Measurements from ENCODE around the gene ATXN7L2. TPM values are rescaled to one million over a fixed set of nuclear protein-coding genes. Genes with fewer than 3 reads are reported as not detected.

The ATXN7L2 gene
- polyA plus RNA-seq, 3 donors = 1.1 to 3.6 (median 1.7) TPM

DNA sequence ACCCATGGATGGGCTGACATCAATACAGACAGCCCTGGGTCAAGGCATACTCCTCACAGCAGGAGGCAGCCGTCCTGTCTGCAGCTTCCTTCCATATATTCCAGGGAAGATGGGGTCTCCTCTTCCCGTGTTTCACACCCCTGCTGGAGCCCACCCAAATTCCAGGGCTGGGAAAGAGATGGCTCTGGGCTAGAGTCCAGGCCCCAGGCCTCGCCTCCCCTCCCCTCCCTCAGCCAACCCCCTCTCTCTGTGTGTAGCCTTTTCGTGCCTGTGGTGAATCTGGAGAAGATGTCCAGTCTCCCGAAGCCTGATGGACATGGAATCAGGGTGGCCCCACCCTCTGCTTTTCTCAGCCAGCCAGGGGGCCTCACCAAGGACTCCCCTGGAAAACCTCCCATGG is 3.6 kb downstream of the ATXN7L2 start:
- intact Hi-C loops (cut with micrococcal nuclease) = no loop called here
- H2AFZ ChIP-seq (ENCODE audit: insufficient read depth, low read depth, low read length, poor library complexity, severe bottlenecking) = no peak overlapping the region
- TF ChIP-seq, protein P1, sequence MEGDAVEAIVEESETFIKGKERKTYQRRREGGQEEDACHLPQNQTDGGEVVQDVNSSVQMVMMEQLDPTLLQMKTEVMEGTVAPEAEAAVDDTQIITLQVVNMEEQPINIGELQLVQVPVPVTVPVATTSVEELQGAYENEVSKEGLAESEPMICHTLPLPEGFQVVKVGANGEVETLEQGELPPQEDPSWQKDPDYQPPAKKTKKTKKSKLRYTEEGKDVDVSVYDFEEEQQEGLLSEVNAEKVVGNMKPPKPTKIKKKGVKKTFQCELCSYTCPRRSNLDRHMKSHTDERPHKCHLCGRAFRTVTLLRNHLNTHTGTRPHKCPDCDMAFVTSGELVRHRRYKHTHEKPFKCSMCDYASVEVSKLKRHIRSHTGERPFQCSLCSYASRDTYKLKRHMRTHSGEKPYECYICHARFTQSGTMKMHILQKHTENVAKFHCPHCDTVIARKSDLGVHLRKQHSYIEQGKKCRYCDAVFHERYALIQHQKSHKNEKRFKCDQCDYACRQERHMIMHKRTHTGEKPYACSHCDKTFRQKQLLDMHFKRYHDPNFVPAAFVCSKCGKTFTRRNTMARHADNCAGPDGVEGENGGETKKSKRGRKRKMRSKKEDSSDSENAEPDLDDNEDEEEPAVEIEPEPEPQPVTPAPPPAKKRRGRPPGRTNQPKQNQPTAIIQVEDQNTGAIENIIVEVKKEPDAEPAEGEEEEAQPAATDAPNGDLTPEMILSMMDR (IDR thresholded peaks at IDR 0.05) = no peak
- no peaks in the 10 kb centered on the region for H3K36me3 ChIP-seq (replicated peaks in 1 of 2; ENCODE audit: control insufficient read depth in 1 of 2, insufficient read depth in 2 of 2, low read length in 2 of 2)
- H3K36me3 Mint-ChIP-seq = peaks cover 16 to 20% of the 10 kb centered on the region in 2 donors
- no peaks in the 10 kb centered on the region for H3K79me2 ChIP-seq (ENCODE audit: insufficient read depth, low read length)
- H3K27me3 Mint-ChIP-seq (ENCODE audit: low read depth in 3 of 3) = peaks cover 11 to 12% (median 12%) of the 10 kb centered on the region in 3 donors
- H3K4me3 Mint-ChIP-seq = no peak overlapping the region
- no peaks in the 10 kb centered on the region for H3K9me3 ChIP-seq (replicated peaks in 1 of 2; ENCODE audit: control insufficient read depth in 1 of 2, insufficient read depth in 1 of 2, low read length in 2 of 2)
- H4K20me1 ChIP-seq (ENCODE audit: insufficient read depth, low read length) = no peaks in the 10 kb centered on the region
- DNase-seq = no peak
- no peak overlapping the region for H3K9ac ChIP-seq (ENCODE audit: insufficient read depth, low read length, poor library complexity, severe bottlenecking)
- WGBS (ENCODE audit: insufficient coverage) = 90% methylated on average over 2 of the region's 5 CpGs
- peaks cover 16 to 19% of the 10 kb centered on the region in 2 donors for H3K4me1 ChIP-seq (ENCODE audit: control insufficient read depth in 1 of 2, insufficient read depth in 2 of 2, low read length in 2 of 2)
- H3K27ac Mint-ChIP-seq = no peak overlapping the region
- H3K27me3 ChIP-seq (ENCODE audit: control insufficient read depth in 2 of 2, insufficient read depth in 2 of 2, low read length in 2 of 2) = peaks cover 4 to 7% of the 10 kb centered on the region in 2 donors
- H3K4me3 ChIP-seq (replicated peaks in 1 of 3; ENCODE audit: low read depth in 2 of 3, low read length in 3 of 3) = no peak overlapping the region
- no peak overlapping the region for H3K4me2 ChIP-seq (replicated peaks; ENCODE audit: extremely low read depth, low read length, poor library complexity, severe bottlenecking)
- no peak overlapping the region for H3K27ac ChIP-seq (ENCODE audit: low read depth in 1 of 2, low read length in 2 of 2)
- H3K4me1 Mint-ChIP-seq = peaks cover 27% of the 10 kb centered on the region
- H3K9me3 Mint-ChIP-seq = no peaks in the 10 kb centered on the region

DNA sequence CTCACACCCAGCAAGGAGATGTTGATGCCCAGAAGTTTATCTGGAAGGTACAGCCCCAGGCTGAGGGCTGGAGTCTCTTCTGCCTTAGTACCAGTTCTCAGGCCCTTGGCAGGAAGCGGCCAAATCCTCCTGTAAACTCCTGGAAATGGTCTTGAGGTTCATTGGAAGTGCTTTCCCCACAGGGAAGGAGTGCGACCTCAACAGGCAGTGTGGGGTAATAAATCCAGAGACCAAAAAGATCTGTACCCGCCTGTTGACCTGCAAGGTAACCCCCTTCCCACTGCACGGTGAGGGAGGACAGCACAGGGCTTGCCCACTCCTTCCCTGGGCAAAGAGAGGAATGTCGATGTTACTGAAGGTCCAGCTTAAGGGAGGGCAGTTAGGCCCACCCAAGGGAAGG is 4.5 kb downstream of the ATXN7L2 start:
- Histone ChIP-seq H3K4me1 (ENCODE audit: control insufficient read depth in 1 of 2, insufficient read depth in 2 of 2, low read length in 2 of 2) (peaks cover 12 to 15% of the 10 kb centered on the region in 2 donors), H3K4me3 (replicated peaks in 1 of 3; ENCODE audit: low read depth in 2 of 3, low read length in 3 of 3) (no peak overlapping the region), H3K9ac (ENCODE audit: insufficient read depth, low read length, poor library complexity, severe bottlenecking) (no peak overlapping the region), H3K36me3 (replicated peaks in 1 of 2; ENCODE audit: control insufficient read depth in 1 of 2, insufficient read depth in 2 of 2, low read length in 2 of 2) (no peaks in the 10 kb centered on the region), H4K20me1 (ENCODE audit: insufficient read depth, low read length) (no peaks in the 10 kb centered on the region), H3K79me2 (ENCODE audit: insufficient read depth, low read length) (no peaks in the 10 kb centered on the region), H3K4me2 (replicated peaks; ENCODE audit: extremely low read depth, low read length, poor library complexity, severe bottlenecking) (no peak overlapping the region), H2AFZ (ENCODE audit: insufficient read depth, low read depth, low read length, poor library complexity, severe bottlenecking) (no peak overlapping the region), H3K27me3 (ENCODE audit: control insufficient read depth in 2 of 2, insufficient read depth in 2 of 2, low read length in 2 of 2) (peaks cover 0 to under 1% of the 10 kb centered on the region in 2 donors), H3K9me3 (replicated peaks in 1 of 2; ENCODE audit: control insufficient read depth in 1 of 2, insufficient read depth in 1 of 2, low read length in 2 of 2) (no peaks in the 10 kb centered on the region), H3K27ac (ENCODE audit: low read depth in 1 of 2, low read length in 2 of 2) (no peak overlapping the region)
- H3K9me3 Mint-ChIP-seq = no peaks in the 10 kb centered on the region
- intact Hi-C loops (cut with micrococcal nuclease) = no loop called here
- peaks cover 3 to 7% (median 5%) of the 10 kb centered on the region in 3 donors for H3K27me3 Mint-ChIP-seq (ENCODE audit: low read depth in 3 of 3)
- peaks cover 23% of the 10 kb centered on the region for H3K4me1 Mint-ChIP-seq
- TF ChIP-seq, protein P1 (IDR thresholded peaks at IDR 0.05) = no peak
- WGBS (ENCODE audit: insufficient coverage) = 100% methylated on average over 2 of the region's 5 CpGs
- no peak for DNase-seq
- peaks cover 16 to 20% of the 10 kb centered on the region in 2 donors for H3K36me3 Mint-ChIP-seq
- H3K4me3 Mint-ChIP-seq = no peak overlapping the region
- H3K27ac Mint-ChIP-seq = no peak overlapping the region

Data from CD14-positive monocyte (primary cell).